HG02938 (cell line): ENCODE measurements around the gene NUP62.
"Not testable (repeated sequence)": the region's sequence is repeated elsewhere in the genome, so short reads cannot be mapped to it uniquely, and the experiment has no call there.

Experiments
- ATAC-seq: cut with Tn5 transposase; IDR thresholded peaks from one replicate; pipeline ENCODE4 v1.9.1; 2021; ENCODE audit warnings: mild to moderate bottlenecking, moderate library complexity; ENCODE audit not compliant: unreplicated experiment

NUP62 gene

GRCh38 chr19:49925486-49925885 is 3.8 kb downstream of the NUP62 start:
- ATAC-seq: no peak

DNA sequence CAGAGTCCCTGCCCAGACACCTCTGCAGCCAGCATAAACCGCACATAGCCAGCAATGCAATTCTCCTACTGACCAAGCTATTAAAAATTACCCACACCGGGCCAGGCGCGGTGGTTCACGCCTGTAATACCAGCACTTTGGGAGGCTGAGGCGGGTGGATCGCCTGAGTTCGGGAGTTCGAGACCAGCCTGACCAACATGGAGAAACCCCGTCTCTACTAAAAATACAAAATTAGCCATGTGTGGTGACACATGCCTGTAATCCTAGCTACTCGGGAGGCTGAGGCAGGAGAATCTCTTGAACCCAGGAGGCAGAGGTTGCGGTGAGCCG is 4.5 kb downstream of the NUP62 start:
- not testable (repeated sequence) for ATAC-seq

- no peak for ATAC-seq
These were observed 5.1 kb downstream of the NUP62 start for GRCh38 chr19:49924004-49924880.

DNA sequence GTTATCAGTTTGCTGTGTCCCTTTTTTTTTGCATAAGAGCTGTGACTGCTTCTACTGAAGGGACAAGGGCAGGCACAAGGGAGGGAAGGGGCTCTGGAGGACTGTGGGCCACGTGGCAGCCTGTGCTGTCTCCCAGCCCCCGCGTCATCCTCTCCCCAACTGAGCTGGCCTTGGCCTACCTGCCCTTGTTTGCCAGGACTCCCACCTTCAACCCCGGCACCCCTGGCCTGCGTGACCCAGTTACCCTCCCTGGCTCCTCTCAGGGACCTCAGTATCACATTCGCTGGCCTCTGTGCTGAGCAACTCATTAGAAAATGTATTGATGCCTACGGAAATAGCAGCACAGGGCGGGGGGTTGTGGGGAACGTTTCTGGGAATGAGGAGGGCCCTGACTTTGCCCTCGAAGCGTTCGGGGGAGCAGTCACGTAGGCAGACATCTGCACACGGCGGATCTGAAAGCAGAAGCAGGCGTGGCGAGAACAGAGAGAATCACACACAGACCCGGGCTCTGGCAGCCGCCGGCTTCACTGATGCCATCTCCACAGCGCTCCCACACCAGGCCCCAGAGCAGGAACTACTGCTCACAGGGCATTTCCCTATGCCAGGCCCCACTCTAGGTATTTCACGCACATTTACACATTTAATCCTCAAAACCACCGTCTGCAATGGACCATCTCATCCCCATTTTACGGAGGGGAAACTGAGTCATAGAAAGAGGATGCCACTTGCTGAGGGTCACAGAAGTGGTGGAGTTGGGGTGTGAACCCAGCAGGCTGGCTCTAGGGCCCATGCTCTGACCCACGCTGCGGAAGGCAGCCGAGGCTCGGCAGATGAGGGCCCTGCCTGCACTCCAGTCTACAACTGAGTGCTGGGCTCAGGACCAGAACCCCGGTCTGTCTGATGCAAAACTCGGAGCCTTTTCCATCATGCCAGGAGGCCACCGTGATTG is 6.0 kb downstream of the NUP62 start:
- no peak for ATAC-seq

GRCh38 chr19:49921871-49922795 is 7.2 kb downstream of the NUP62 start:
- ATAC-seq: no peak

- ATAC-seq: no peak
These were observed 8.5 kb downstream of the NUP62 start for GRCh38 chr19:49920624-49921363.

GRCh38 chr19:49918089-49918488 is 11.2 kb downstream of the NUP62 start:
- no peak for ATAC-seq

DNA sequence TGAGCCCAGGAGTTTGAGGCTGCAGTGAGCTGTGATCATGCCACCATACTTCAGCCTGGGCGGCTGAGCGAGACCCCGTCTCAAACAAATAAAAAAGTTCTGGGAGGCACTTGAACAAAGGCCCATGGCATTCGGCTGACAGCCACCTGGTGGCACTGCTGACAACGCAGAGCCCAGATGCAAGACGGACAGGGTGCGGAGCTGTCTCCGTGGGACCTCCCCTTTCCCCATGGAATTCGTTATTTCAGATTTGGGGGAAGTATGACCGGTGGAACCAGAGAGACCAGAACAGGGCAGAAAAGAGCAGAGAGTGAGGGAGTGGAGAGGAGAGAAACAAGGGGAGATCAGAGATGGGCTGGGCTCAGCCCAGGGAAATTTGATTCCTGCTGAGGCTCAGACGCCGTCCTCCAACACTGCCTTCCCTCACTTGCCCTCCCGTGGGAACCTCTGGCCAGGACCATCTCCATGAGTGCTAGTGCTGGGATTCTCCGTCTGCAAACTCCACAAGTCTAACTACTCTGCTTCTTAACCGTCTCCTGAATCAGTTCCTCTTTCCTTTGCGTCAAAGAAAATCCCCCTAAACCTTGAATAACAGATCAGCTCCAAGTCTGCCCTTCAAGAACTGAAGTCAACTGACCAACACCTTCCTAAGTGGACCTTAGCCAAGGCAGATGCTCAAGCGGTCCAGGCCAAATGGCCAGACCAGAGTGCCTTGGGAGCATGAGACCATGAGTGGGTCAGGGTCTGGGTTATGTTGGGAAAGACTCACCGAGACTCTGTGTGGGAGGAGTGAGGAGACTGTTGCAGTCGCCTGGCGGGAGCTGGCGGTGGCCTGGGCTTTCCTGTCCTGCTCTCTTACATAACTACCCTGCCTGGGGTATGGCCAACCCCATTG is 12.2 kb downstream of the NUP62 start:
- ATAC-seq: no peak

DNA sequence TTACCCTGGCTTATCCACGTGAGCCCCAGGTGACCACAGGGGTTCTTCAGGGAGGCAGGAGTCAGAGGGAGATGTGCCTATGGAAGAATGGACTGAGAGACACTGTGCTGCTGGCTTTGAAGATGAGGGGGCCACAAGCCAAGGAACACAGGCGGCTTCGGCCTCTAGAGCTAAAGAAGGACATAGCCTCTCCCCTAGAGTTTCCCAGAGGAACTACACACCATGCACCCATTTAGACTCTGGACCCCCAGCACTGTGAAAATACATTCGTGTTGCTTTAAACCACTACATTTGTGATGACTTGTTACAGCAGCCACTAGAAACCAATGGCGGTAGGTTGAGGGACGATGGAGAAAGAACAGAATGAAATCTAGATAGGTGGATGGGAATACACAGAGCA is 14.0 kb downstream of the NUP62 start:
- no peak for ATAC-seq

DNA sequence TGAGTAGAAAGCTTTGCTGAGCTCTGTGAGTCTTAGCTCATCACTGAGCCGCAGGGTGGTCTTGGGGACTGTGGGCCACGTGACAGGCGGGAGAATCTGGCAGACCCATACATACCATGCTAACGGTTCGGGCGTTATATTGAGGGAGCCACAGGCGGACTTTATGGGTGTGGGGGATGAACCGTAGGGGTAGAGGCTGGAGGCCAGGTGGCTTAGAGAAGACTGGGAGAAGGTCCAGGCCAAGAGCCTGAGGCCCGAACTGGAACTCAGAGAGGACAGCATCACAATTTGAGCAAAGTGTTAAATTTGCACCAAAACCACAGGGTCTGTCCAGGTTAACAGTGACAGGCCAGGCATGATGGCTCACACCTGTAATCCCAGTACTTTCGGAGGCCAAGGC is 15.6 kb downstream of the NUP62 start:
- no peak for ATAC-seq

DNA sequence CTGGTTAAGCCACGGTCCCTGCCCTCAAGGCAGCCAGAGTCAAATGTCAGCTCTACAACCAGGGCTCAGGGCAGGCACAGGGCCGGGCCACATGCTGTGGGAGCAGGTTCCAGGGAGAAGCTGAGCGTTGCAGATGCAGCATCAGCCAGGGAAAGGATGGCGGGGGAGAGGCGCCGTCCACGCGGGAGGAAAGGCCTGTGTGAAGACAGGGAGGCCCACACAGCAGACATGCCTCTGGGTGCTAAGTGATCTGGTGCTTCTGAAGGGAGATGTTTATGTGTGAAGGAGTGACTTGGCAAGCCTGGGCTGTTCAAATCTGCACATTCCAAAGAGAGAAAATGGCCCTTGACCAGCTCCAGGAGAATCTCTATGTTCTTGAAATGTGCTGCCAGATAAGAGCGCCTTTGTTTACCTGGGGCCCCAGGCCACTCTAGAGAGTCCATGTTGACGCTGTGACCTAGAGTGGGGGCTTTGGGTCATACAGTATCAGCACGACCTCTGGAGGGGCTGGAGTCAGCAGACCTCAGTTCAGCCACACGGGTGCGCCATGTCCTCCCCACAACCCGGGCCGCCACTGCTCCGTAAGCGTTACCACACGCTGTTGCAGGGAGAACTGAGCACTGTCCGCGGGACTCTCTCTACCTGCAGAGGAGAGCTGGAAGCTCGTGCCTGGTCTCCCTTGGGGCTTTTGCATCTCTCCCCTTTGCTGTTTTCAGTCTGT is 16.2 kb downstream of the NUP62 start:
- no peak for ATAC-seq

DNA sequence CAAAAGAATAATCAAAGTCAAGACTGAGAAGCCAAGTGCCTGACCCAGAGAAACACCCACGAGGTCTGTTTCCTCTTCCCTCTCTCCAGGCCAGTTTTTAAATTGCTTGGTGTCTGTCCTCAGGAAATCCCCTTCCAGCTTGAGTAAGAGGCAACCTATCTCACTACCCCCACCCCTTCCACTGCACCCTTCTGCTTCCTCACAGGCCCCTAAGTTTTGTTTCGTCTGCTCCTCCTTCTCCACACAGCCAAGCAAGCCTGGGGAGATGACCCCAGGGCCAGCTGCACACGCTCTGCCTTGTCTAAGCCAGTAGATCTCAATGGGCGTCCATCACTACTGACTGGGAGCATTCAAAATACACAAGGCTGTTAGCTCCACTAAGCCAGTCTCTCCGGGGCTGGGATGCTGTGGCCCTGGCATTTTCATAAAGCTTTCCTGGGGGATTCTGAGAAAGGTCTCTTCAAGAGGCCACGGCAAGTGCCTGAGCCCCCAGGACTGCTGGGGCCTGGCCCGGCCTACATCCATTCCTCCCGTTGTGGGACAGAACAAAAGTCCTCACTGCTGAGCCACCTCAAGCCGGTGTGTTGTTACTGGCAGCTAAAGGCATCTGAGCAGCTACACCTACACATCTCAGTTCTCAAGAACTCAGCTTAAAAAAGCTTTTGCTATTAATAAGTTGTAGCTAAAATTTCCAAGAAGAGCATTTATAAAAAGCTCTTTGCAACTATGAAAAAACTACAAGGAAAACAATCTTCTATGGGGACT is 17.7 kb downstream of the NUP62 start:
- no peak for ATAC-seq

GRCh38 chr19:49910179-49910578 is 19.1 kb downstream of the NUP62 start:
- ATAC-seq: no peak

DNA sequence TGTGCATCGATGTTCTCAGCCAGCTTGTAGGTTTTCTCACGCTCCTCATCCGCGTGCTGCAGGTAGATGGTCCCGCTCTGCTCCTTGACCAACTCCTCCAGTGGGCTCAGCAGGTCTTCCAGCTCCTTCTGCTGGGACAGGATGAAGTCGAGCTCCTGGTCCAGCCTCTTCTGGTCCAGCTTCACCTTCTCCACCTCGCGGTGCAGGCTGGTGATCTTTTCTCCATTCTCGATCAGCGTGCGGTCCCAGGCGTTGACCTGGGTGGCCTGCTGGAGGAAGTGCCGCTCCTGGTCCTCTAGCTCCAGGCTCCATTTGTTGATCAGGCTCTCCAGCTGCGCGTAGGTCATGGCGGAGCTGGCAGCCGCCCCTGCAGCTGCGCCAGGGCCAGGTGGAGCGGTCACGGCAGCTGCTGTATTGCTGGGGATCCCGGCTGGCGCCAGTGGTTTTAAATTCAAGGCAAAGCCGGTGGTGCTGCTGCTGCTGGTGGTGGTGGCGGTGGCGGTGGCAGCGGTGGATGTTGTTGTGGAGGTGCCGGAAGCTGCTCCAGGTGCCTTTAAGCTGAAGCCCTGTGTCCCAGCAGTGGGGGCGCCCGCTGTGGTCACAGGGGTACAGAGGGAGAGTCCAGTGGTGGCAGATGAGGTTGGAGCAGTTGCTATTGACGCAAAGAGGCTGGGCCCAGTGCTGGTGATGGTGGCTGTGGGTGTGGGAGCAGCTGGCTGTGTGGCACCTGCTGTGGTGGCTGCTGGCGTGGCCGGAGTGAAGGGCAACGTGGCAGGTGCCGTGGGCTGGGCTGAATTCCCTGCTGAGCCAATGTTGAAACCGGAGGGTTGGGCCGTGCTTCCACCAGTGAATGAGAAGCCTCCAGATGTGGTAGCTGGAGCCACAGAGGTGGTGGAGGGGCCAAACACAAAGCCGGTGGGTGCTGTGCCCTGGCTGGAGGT is 20.6 kb downstream of the NUP62 start:
- ATAC-seq: no peak

- ATAC-seq: no peak
These were observed 21.4 kb downstream of the NUP62 start for GRCh38 chr19:49907745-49908446.
